Activated CD4-positive, alpha-beta T cell treated with anti-CD3 and anti-CD28 coated beads, Interleukin-2, amount 50 U/mL, for 24 hours (primary cell): ENCODE measurements around the gene TTC32.

Experiments used
- DNase-seq, 2 donors: peaks; one replicate each; pipeline ENCODE4 v3.0.0-alpha.2; 2020; ENCODE audit warnings: low read depth in 1 of 2, low spot score in 1 of 2

TTC32 gene

GRCh38 chr2:19878268-19879046 lies 23.3 kb downstream of the TTC32 start:
- no peak for DNase-seq

DNA sequence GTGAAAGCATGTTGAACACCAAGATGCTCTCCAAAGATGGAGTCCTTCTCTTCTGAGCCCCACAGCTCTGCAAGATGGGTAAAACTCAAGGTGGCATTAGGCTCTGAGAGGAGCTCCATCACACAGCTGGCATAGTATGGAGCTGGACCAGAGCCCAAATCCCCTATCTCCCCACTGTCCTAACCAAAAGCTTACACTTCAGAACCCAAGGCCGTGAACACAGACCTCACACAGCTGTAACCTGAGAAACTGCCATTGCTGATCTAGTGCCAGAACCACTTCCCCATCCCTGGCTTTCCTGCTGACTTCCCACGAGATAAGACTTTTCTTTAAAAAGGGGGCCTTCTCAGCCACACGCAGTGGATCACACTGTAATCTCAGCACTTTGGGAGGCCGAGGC lies 25.0 kb downstream of the TTC32 start:
- no peak for DNase-seq

- DNase-seq: no peak
Observed at GRCh38 chr2:19875280-19875679, 26.5 kb downstream of the TTC32 start.

DNA sequence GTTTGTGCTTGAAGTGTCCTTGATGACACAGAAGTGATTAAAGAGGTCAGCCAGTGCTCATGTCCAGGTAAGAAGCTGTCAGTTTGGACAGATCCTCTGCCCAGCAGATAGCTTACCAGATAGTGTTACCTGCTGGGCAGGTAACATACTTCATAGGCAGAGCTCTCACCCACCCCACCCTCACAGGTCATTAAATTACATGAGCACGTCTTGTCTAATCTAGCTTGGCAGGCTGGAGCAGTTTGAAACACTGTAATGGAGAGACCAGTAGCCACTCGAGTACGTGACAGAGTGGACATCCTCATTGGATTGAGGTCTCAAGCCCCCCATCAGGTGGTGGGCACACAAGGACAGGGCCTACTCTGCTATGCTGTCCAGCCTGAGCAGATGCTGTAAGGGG lies 27.1 kb downstream of the TTC32 start:
- DNase-seq: no peak

- no peak for DNase-seq
Observed at GRCh38 chr2:19873014-19873413, 28.8 kb downstream of the TTC32 start.

GRCh38 chr2:19872302-19872701 lies 29.5 kb downstream of the TTC32 start:
- DNase-seq: no peak

DNA sequence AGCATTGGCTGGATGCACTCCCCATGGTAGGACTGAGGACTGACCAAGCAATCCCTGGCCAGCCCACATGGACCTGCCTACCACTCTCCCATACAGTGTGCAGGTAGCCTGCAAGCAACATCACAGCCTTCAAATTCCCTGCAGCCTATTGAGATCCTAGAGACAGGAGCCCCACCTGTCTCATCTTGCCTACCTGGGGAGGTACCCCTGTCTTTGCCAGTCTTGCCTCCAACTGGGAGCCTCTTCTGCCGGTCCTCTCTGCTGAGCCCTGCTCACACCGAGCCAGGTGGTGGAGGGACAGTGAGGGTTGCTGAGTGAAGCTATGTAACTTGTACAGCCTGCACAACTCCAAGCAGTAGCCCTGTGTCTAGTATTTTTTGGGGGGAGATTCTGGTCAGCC lies 29.9 kb downstream of the TTC32 start:
- DNase-seq: no peak

DNA sequence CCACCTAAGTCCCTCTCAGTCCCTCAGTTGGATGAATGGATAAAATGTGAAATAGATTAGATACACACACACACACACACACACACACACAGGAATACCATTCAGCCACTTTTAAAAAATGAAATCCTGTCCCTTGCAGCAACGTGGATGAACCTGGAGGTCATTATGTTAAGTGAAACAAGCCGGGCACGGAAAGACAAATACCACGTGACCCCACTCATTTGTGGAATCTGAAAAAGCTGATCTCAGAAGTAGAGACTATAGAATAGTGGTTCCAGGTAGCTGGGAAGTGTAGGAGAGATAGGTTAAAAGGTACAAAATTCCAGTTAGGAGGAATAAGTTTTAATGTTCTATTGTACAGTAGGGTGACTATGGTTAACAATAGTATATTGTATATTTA lies 31.0 kb downstream of the TTC32 start:
- DNase-seq: no peak

GRCh38 chr2:19868701-19869580 lies 32.8 kb downstream of the TTC32 start:
- peak; percentile 24 to 28 for DNase-seq

DNA sequence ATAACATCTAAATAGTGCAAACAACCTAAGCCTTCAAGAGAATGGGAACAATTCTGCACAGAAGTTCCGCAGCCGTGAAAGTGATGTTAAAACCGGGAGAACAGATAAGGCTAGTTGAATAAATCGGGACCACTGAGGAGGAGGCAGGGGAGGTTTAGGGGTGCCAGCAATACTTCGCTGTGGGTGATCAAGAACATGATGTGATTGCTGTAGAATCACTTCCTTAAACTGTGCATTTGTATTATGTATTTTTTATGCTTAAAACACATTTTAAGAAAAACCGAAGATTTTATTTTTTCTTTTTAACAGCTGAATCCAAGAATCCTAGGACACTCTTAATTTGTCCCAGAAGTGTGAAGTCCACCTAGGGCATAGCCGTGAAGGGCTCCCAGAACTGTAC lies 33.6 kb downstream of the TTC32 start:
- no peak for DNase-seq

DNA sequence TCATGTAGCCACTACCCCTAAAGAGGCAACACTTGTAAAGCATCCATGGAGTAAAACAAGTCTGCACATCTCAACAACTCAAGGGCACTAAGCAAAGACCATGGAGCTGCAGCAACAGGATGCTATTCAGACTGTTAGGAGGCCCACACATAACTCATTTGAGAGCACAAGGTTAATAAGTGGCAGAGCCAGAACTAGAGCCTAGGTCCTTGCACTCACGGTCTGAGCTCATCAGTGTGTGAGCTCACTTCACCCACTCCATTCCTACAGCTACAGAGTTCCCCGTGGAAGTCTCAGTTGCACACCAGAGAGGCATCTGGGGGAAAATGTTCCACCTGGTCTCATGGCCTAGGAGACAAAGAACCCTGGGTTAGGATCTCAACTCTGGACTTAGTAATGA lies 35.0 kb downstream of the TTC32 start:
- DNase-seq: no peak

- DNase-seq: no peak
Observed at GRCh38 chr2:19865151-19865550, 36.6 kb downstream of the TTC32 start.

GRCh38 chr2:19864381-19864780 lies 37.4 kb downstream of the TTC32 start:
- no peak for DNase-seq

DNA sequence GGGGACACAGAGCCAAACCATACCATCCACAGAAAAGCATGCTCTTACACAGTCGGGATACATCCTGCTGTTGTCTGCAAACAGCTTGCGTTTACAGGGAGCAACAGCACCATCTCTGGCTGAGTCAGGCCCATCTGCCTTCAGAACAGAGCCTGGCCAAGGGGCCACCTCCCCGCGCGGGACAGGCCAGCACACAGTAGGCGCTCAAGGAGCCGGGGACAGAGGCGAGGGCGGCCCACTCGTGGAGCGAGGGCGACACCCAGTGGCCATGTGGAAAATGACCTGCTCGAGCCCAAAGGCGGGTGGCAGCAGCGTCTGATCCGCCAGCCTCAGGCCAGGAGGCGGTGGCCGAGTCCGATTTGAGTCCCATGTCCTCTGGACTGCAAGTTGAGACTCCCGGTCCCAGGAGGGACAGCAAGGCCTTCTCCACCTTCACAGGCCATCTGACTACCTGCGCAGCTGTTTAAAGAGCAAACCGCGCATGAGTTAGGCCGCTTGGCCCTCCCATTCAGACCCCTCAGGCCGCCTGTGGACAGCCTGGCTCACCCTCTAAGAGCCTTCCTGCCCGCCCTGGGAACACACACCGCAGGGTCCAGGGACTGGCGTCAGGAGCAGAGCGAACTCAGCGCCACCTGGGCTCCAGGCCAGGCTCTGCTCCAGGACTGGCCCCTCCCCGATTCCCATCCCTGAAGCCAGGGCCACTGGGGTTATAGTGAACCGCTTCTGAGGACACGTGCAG lies 38.3 kb downstream of the TTC32 start:
- DNase-seq: peak; percentile 44 to 57

GRCh38 chr2:19861813-19862212 lies 40.0 kb downstream of the TTC32 start:
- DNase-seq: no peak

GRCh38 chr2:19860022-19860421 lies 41.8 kb downstream of the TTC32 start:
- DNase-seq: no peak

DNA sequence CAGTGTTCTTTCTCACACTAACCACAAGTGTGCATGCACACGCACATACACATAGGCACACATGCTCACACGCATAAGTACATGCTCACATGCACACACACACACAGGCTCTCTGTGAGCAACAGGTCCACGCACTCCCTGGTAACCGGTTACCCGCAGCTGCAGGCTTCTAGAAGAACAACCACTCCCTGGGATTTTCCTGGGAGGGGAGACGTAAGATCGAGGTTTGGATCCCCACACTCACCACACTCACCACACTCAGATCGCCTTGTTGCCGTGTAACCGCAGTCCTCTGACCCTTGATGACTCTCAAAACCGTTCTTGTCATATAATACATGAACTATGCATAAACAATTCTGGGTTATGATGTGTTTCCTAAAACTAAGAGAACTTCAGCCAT lies 42.2 kb downstream of the TTC32 start:
- DNase-seq: no peak

GRCh38 chr2:19857806-19858205 lies 44.0 kb downstream of the TTC32 start:
- no peak for DNase-seq

DNA sequence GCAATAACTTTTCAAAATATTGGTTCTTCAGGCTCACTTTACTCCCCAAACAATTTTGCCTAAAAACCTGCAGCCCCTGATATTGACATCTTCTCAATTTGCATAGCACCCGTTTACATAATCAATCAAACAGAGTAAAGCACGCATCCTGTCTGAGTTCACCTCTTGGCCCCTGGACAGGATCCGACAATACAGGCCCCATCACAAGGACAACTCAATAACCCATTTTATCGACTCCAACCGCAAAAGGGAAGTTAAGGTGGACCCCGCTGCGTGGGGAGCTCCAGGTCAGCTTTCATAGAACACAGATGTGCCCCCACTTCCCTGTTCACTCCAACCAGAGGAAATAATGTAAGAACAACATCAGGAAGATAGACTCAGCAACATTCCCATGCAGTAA lies 44.7 kb downstream of the TTC32 start:
- DNase-seq: no peak

GRCh38 chr2:19855542-19856431 lies 46.0 kb downstream of the TTC32 start:
- no peak for DNase-seq
